UCSD-AML1 (cell line): ENCODE data around the gene NECTIN3.

Experiments used
- DNase-seq: peaks from one replicate; lab custom pipeline; 2025; ENCODE audit not compliant: unreplicated experiment; lab: John Stamatoyannopoulos, UW

NECTIN3 gene, protein sequence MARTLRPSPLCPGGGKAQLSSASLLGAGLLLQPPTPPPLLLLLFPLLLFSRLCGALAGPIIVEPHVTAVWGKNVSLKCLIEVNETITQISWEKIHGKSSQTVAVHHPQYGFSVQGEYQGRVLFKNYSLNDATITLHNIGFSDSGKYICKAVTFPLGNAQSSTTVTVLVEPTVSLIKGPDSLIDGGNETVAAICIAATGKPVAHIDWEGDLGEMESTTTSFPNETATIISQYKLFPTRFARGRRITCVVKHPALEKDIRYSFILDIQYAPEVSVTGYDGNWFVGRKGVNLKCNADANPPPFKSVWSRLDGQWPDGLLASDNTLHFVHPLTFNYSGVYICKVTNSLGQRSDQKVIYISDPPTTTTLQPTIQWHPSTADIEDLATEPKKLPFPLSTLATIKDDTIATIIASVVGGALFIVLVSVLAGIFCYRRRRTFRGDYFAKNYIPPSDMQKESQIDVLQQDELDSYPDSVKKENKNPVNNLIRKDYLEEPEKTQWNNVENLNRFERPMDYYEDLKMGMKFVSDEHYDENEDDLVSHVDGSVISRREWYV

DNA sequence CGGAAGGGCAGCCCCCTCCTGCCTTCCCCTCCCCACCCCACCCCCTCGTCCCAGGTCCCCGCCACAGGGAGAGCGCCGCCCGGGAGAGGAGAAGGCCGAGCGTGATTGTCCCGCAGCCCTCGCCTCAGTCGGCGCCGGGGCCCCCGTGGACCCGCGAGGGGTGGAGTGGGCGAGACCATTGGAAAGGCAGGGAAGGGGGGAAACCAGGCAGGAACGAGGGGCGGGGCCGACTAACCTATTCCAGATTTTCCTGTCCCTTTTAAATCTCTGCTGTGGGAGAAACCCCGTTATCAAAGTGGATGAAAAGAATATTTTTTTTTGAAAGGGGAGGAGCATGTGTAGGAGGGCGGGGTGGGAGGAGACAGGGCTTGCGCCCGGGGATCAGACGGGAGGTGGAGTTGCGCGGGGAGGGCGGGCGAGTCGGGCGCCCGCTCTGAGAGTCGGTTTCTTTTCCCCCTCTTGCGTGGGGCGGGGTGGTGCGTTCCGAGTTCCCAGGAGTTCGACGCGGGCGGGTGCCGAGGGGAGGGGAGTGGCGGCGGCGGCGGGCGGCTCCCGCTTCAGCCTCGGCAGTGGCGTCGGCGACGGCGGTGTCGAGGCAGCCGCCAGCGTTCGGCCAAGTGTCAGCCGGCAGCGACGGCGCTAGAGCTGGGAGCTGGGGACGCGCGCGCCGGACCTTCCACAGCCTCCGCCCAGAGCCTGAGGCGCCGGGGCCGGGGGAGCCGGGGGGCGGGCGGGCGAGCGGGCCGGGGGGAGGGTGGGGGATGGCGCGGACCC, at the start of gene NECTIN3:
TSS of gene NECTIN3 (plus strand) at position 560 of the 774 bp plus-strand sequence. CDS start at position 762, 202 bp downstream.
- DNase-seq, result no peak

DNA sequence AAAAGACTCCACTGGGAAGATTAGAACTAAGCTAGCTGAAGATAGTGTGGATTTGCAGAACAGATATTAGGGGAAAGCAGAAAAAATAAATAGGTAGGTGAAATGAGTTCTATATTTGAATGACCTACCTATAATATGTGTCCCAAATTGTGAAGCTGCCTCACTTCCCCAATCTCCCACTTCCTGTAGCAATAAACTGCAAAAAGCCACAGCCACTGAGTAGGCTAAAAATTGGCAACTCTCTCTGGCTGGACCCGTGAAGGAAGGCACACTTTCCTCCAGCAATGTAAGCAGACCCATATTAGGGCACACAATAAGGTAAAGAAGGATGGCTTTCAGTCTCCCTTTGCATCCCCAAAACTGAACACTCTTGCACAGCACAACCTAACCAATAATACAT, 43.7 kb upstream of the NECTIN3 start:
- DNase-seq, result no peak

DNA sequence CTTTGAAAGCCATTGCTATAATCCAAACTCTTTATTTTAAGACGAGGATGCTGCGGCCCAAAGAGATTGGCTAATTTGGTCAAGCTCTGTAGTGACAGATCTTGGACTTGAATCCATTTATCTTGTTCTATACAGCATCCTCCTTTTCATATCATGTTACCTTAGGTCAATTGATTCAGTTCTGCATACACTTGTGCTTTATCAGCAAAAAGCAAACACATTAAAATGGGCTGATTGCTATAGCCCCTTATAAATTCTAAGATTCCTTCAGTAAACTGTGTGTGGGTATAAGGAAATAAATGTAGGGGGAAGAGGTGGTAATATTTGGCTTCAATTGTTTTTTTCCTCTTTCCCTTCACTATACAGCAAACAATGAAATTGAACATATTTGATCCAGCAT, 40.1 kb upstream of the NECTIN3 start:
- DNase-seq, result no peak

DNA sequence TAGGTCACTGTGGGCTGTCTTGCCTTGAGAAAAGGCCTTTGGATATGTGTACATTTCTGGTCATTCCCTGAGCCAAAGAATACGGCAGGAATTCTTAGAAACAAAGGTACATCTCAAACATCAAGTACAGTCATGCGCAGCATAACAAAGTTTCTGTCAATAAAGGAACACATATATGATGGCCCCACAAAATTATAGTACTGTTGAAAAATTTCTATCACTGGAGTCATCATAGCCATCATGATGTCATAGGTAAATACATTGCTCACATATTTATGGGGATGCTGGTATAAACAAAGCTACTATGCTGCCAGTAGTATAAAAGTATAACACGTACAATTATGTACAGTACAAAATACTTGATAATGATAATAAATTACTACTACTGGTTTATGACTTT, 38.9 kb upstream of the NECTIN3 start:
- DNase-seq, result no peak

DNA sequence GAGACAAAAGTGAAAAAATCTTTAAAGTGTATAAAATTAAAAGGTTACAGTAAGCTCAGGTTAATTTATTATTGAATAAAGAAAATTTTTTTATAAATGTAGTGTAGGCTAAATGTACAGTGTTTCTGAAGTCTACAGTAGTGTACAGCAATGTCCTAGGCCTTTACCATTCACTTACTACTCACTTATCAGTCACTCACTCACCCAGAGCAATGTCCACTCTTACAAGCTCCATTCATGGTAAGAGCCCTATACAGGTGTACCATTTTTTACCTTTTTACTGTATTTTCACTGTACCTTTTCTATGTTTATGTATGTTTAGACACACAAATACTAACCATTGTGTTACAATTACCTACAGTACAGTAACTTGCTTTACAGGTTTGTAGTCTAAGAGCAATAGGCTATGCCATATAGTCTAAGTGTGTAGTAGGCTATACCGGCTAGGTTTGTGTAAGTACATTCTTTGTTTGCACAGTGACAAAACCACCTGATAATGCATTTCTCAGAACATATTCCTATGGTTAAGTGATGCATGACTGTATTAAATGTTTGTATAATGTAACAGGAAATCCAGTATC, 38.1 kb upstream of the NECTIN3 start:
- DNase-seq, result no peak

DNA sequence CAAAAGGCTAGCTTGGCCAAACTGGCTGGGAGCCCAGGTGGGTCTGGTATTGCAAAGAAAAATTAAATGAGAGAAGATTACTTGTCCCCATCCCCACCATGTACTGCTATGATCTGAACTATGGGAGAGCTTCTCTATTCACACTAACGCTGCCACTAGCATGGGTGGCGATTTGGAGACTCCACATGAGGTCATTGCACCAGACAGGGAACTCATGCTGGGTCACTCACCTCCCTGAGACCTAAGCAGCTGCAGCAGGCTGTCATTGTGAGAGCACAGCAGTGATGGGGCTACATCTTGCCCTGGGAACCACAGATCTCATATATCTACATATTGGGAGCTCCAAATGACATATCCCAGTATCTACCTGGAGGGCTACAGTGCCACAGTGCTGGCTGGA, 36.3 kb upstream of the NECTIN3 start:
- DNase-seq, result no peak

DNA sequence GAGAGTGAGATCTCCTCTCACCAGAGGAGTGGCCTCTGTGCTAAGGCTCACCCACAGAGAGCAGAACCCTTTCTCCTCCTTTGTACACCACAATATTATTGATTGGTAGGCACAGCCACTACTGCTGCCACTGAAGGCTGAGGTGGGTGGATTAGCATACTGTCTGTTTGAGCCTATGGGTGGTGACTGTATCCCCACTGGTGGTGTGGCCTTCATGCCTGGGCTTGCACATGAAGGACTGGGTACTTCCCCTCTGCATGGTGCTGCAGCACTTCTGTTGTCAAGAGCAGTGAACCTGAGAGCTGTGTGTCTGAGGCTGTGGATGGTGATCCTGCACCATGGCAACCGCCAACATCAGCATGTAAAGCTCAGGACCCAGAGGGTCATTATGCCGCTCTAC, 35.7 kb upstream of the NECTIN3 start:
- DNase-seq, result no peak

DNA sequence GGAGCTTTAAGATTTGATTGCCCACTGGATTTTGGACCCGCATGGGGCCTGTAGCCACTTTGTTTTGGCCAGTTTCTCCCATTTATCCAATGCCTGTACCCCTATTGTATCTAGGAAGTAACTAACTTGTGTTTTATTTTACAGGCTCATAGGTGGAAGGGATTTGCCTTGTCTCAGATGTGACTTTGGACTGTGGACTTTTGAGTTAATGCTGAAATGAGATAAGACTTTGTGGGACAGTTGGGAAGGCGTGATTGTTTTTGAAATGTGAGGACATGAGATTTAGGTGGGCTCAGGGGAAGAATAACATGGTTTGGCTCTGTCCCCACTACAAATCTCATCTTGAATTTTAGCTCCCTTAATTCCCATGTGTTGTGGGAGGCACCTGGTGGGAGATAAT, 30.7 kb upstream of the NECTIN3 start:
- no peak for DNase-seq

DNA sequence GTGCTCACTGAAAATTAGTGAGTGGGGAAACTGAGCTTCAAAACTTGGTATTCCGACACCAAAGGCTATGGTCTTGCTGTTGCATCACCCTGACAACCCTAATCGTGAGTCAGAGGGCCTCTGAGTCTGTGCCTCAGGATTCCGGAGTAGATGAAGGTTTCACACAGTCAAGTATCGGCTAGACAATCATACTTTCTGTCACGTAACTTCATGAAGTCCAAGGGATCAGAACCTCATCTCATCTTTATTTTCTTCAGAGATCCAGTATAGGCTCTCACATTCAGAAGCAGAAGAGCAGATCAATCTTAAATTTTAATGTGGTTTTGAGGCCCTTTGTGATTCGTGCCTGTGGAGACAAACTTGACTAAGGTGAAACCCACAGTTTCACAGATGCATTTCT, 26.1 kb upstream of the NECTIN3 start:
- no peak for DNase-seq

DNA sequence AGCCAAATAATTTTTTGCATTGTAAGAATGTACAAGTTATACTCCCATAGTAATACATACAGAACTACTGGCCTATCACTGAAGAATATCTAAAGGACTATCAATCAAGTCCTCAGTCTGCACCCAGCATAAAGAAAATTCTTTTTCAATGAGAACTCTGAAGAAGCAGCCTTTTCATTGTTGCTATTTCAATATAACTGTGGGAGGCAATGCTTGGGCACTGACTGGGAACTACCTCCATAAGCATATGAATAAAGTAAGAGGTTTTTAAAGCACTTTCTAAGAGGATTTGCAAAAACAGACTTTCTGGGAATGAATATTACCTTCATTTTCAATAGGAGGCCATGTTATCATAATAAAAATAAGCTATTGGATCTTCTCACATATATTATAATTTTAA, 24.6 kb upstream of the NECTIN3 start:
- DNase-seq, result no peak

DNA sequence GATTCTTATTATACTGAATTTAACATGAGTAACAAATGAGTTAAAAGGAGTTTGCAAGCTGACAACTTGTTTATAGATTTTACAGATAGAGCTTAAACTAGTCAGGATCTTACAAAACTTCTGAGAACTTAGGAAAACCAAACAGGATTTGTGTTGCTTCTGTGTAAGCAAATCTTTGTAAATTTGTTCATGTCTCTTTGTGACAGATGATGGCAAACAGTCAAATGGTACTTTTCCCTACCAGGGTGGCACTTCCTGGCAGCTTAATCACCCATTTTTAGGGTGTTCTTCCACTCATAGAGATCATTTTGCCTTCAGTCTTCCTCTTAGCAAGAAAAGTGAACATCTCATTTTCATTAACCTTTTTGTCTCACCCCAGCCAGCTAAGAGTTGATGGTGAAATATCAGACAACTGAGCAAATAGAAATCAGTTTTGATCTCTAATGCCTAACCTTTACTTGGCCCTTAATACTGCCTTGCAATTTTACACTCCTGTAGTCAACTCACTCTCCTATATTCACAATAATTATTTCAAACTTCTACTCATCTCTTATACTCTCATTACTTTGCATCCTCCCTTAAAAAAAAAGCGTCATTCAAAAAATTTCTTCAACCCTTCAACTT, 23.7 kb upstream of the NECTIN3 start:
- DNase-seq, result no peak

DNA sequence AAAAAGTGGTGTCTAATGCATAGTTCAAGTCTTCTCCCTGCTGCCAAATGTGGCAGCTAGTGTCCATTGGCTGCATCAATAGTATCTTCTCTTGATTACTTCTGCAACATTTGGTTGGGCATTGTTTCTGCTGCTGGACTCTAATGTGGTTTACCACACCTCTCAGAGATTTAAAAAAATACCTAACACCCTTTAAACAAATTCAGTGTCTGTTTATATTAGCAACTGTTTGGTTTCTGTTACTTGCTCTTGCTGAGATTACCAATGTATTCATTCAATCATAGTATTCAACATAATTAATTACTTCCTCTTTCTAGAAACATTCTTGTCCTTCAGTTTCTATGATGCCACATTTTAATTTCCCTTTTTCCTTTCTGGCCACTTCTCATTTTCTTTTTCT, 20.3 kb upstream of the NECTIN3 start:
- no peak for DNase-seq

DNA sequence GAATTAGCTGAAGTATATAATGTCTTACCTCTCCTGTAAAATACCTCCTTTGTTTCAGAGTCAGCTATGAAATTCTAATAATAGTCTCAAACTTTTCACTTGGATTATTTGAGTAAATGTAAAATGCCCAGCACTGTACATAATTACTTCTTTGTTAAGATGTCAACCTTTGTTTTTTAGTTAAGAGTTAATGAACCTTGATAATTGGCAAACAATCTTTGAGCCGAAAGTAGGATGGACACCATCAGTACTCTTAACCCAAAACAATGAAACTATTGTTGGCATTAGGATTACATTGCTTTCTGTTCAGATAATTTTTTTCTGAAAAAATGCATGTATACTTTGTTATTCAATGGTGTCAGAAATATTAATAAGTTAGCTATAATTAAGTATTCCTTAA, 3.0 kb upstream of the NECTIN3 start:
- no peak for DNase-seq

DNA sequence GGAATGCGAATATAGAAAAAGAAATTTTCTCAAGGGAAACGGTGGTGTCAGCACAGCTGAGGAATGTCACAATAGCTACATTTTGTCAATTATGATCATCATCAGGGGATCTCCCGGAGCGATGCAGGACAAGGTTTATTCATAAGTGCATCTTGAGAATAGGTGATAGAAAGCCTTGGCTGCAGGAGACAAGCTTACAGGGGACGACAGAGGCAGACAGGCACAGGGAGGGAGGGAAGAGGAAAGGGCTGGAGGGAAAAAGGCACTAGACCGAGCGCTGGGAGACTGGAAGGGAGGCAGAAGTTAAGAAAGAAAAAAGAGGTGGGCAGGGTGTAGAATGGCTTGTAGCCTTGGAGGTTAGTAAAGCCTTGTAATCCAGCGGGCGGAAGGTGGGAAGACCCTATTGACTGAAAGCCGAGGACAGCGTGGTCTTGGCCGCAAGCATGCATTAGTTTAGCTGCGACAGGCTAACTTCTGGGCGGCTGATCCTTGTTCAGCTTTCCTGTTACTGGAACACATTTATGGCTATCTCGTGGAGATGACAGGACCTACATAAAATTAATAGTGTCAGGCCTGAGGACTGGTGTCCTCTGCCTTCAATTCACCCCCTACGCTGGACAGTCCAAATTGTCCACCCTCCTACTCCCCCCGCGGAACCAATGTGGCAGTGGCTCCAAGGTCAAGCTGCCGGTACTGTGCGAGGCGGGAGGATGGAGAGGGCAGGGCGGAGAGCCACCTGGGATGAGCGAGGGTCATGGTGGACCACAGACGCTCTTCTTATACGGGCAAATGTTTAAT, 1.4 kb upstream of the NECTIN3 start:
- DNase-seq, result no peak

DNA sequence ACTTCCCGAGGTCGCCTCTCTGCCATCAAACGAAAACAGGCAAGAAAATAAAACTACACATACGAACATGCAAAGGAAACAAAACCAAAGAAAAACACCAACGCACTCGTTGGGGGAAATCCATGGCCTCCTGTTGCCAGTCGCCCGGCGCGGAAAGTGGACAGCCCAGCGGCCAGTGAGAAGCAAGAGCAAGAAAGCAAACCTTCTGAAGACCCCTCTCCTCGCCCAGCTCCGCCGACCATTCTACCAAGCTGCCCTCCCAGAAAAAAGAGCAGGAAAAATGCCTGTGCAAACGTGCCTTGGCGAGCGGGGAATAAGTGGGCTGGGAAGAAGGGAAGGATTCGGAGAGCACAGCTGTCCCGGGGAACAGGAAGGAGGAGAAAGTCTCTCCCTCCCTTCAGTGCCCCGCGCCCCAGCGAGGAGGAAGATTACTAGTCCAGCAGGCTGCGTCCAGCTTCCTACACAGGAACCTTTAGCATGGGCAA, 802 bp upstream of the NECTIN3 start:
- no peak for DNase-seq

DNA sequence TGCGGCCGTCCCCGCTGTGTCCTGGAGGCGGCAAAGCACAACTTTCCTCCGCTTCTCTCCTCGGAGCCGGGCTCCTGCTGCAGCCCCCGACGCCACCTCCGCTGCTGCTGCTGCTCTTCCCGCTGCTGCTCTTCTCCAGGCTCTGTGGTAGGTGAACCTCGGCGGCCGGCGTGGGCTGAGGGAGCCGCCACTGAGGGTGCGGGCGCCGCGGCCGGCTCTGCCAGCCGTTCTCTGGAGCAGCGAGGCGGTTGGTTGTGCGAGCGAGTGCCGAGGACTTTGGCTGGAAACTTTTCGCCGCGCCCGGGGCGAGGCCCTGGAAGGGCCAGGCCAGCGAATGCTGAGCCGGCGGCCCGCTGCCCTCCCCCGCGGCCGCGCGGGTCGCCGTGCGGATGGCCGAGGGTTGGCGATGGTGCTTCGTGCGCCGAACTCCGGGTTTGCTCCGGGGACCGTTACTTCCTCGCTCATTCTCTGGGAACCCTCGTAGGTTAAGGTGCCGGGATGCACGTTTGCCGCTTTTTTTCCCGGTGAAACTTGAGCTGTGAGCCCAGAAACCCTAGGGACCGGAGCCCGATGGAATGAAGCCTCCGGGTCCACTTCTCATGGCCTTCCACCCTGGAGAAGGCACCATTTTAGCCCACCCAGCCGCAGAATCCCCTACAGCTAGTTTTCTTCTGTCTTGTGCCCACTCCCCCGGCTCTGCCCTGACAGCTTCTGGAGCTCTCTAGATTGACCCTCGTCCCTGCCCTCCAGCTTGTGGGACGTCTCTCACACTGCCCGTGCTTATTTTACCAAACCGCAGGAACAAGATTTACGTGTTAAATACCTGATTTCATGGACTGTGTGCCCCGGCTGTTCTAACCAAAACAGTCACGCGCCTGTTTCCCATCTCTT, 660 bp downstream of the NECTIN3 start:
- DNase-seq, result no peak

DNA sequence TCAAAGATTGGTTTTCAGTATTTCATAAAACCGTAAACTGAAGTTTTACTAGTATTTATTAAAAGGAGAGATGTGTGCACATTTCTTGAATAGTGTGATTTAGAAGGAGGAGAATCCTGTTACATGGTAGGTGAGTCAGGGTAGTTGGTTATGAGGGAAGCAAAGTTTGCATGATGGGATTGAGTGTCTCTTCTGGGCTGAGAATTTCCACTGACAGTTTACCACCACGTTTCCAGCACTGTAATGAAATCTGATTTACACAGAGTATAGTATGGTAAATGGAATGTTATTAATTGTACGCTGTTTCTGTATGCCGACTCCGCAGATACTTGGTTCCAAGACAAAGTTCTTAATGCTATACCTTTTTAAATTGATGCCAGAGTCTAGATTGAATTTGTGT, 1.6 kb downstream of the NECTIN3 start:
- no peak for DNase-seq

DNA sequence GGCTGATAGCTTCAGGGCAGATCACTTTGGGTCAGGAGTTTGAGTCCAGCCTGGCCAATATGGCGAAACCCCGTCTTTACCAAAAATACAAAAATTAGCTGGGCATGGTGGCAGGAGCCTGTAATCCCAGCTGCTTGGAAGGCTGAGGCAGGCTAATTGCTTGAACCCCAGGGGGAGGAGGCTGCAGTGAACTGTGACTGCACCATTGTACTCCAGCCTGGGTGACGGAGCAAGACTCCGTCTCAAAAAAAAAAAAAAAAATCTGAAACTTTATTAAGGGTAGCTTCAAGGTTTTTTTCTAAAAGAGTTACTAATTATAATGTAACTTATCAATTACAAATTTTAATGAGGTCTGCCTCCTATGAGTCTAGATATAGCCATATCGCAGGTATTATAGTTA, 5.1 kb downstream of the NECTIN3 start:
- no peak for DNase-seq

DNA sequence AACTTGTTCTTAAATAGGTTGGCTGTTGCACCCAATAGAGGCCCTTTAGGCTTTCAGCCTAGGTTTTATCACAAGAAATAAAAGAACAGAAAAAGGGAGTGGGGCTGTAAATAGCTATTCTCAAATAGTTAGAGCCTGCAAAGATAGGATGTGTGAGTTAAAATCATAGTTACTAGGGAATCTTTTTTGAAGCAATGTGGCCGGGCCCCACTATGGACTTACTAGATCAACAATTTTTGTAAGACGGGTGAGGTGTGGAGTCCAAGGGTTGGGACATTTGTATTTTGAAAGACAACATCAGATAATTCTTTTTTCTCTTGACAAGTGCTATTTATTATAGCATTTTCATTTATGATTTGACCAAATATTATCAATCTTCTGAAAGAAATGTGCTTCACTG, 5.8 kb downstream of the NECTIN3 start:
- DNase-seq, result no peak
